HCT116 (cell line): ENCODE data around the gene SLCO4A1.

Source experiments
- CTCF ChIP-seq, 3 experiments: fragments of 200-600 bp in 1 of 3; sonication (generic) in 1 of 3; IDR thresholded peaks in 2 of 3; conservative IDR thresholded peaks in 1 of 3; 2 replicates each; pipeline ENCODE4 v1.5.1; 2012 to 2017; ENCODE audit warnings: low read depth in 2 of 3, low read length in 2 of 3, antibody characterized with exemption in 1 of 3, borderline replicate concordance in 1 of 3, control low read depth in 1 of 3, mild to moderate bottlenecking in 1 of 3, mixed read lengths in 1 of 3, mixed run types in 1 of 3, moderate library complexity in 1 of 3; ENCODE audit not compliant: insufficient read depth in 1 of 3
- ELF1 ChIP-seq: IDR thresholded peaks from 2 replicates; pipeline ENCODE4 v1.6.1; 2012; ENCODE audit warnings: low read depth, borderline replicate concordance
- JUND ChIP-seq: IDR thresholded peaks from 2 replicates; pipeline ENCODE4 v1.6.1; 2012
- POLR2A ChIP-seq: IDR thresholded peaks from 2 replicates; pipeline ENCODE4 v1.7.0; 2011; ENCODE audit warnings: borderline replicate concordance; ENCODE audit not compliant: insufficient read depth, insufficient read length; ENCODE audit errors: extremely low read depth
- YY1 ChIP-seq: IDR thresholded peaks from 2 replicates; pipeline ENCODE4 v1.6.1; 2011; ENCODE audit warnings: low read length, low read depth, moderate library complexity, mild to moderate bottlenecking; ENCODE audit not compliant: insufficient replicate concordance; ENCODE audit errors: extremely low read depth

GRCh38 chr20:62659488-62660239, 17.4 kb downstream of the SLCO4A1 start:
- no peak for TF ChIP-seq JUND
- no peak for TF ChIP-seq CTCF (IDR thresholded peaks at IDR 0.05 in 2 of 3, conservative IDR thresholded peaks at IDR 0.05 in 1 of 3; ENCODE audit: borderline replicate concordance in 1 of 3, insufficient read depth in 1 of 3, low read depth in 2 of 3, low read length in 2 of 3)
- TF ChIP-seq YY1, result no peak
- TF ChIP-seq ELF1, result no peak
- TF ChIP-seq POLR2A, result no peak
